Fibroblast of the aortic adventitia (primary cell): ENCODE data around the gene LRGUK. TPM values are rescaled to one million over a fixed set of nuclear protein-coding genes. Genes with fewer than 3 reads are reported as not detected.

ENCODE experiments used
- DNase-seq: peaks from one replicate; pipeline ENCODE4 v3.0.0-alpha.2; 2010; ENCODE audit warnings: low read depth
- H3K4me3 ChIP-seq: 2 replicates; pipeline ENCODE4 v1.5.1; 2011; ENCODE audit warnings: low read depth, mild to moderate bottlenecking, control low read depth, low read length, moderate library complexity
- CTCF ChIP-seq: IDR thresholded peaks from 2 replicates; pipeline ENCODE4 v1.5.1; 2011; ENCODE audit warnings: mild to moderate bottlenecking, low read length, control low read depth, inconsistent platforms; ENCODE audit not compliant: insufficient read depth
- total RNA-seq: library from RNA; depleted of rRNA; stranded (reverse); fragments of >200 nt; gene quantifications from 2 replicates; pipeline ENCODE4 v1.2.3, GENCODE V29; 2012; ENCODE audit warnings: low replicate concordance

The LRGUK gene
- total RNA-seq, 1 donor: 0.09 TPM

GRCh38 chr7:134105841-134106240 is 21.3 kb upstream of the LRGUK start:
- DNase-seq: no peak
- no peak overlapping the region for H3K4me3 ChIP-seq
- no peak for TF ChIP-seq CTCF

- DNase-seq: no peak
- TF ChIP-seq CTCF: no peak
- no peak overlapping the region for H3K4me3 ChIP-seq
Observed at GRCh38 chr7:134108802-134109201, 18.3 kb upstream of the LRGUK start.

- DNase-seq: no peak
- no peak overlapping the region for H3K4me3 ChIP-seq
- no peak for TF ChIP-seq CTCF
Observed at GRCh38 chr7:134113655-134114054, 13.5 kb upstream of the LRGUK start.

GRCh38 chr7:134114992-134115391 is 12.1 kb upstream of the LRGUK start:
- H3K4me3 ChIP-seq: no peak overlapping the region
- DNase-seq: no peak
- no peak for TF ChIP-seq CTCF

GRCh38 chr7:134120405-134120804 is 6.7 kb upstream of the LRGUK start:
- no peak overlapping the region for H3K4me3 ChIP-seq
- TF ChIP-seq CTCF: no peak
- no peak for DNase-seq

- TF ChIP-seq CTCF: no peak
- DNase-seq: no peak
- H3K4me3 ChIP-seq: no peak overlapping the region
Observed at GRCh38 chr7:134121632-134122139, 5.5 kb upstream of the LRGUK start.

- TF ChIP-seq CTCF: no peak
- no peak for DNase-seq
- no peak overlapping the region for H3K4me3 ChIP-seq
Observed at GRCh38 chr7:134122980-134123379, 4.2 kb upstream of the LRGUK start.
